ENCODE measurements around the gene NLRC5. TPM values are rescaled to one million over a fixed set of nuclear protein-coding genes. Genes with fewer than 3 reads are reported as not detected.
"Not testable (repeated sequence)": the region's sequence is repeated elsewhere in the genome, so short reads cannot be mapped to it uniquely, and the experiment has no call there.

Gene NLRC5
- total RNA-seq, 2 experiments from 2014 or later, result 199 to 305 TPM

DNA sequence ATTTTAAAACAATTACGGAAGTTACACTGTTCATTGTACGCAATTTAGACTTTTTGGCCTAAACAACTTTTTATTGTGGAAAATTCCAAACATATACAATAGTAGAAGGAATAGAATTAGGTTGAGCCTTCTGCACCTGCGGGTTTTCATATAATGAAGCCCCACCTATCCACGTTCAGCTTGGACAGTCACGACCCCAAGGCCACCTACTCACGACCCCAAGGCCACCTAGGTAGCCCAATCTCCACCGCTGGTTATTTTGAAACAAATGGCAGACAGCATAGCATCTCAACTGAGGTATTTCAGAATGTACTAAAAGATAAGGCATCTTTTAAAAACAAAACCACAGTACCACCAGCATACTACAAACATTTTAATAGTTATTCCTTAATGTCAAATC is 631 bp downstream of the NLRC5 start:
- peak overlapping the region; percentile 11; the same call in 1 of the 2 replicates for H2AFZ ChIP-seq (ENCODE audit: low read length)
- peaks cover 92% of the 10 kb centered on the region for H3K79me2 ChIP-seq (ENCODE audit: insufficient read depth, low read depth, low read length)
- H3K4me2 ChIP-seq (ENCODE audit: low read length), result peak overlapping the region; percentile 89
- intact Hi-C loops (cut with micrococcal nuclease; ENCODE audit: unreplicated experiment), result loop anchor here (1.0 kb wide), 4 partner anchors 13 to 52 kb away; no protein-coding TSS in a partner anchor
- no peak for TF ChIP-seq EZH2phosphoT487 (IDR thresholded peaks at IDR 0.05; ENCODE audit: borderline replicate concordance, low read depth, low read length)
- TF ChIP-seq, protein P1, sequence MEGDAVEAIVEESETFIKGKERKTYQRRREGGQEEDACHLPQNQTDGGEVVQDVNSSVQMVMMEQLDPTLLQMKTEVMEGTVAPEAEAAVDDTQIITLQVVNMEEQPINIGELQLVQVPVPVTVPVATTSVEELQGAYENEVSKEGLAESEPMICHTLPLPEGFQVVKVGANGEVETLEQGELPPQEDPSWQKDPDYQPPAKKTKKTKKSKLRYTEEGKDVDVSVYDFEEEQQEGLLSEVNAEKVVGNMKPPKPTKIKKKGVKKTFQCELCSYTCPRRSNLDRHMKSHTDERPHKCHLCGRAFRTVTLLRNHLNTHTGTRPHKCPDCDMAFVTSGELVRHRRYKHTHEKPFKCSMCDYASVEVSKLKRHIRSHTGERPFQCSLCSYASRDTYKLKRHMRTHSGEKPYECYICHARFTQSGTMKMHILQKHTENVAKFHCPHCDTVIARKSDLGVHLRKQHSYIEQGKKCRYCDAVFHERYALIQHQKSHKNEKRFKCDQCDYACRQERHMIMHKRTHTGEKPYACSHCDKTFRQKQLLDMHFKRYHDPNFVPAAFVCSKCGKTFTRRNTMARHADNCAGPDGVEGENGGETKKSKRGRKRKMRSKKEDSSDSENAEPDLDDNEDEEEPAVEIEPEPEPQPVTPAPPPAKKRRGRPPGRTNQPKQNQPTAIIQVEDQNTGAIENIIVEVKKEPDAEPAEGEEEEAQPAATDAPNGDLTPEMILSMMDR (conservative IDR thresholded peaks at IDR 0.05; ENCODE audit: low read length), result no peak
- DNase-seq (ENCODE audit: low spot score), result no peak
- H3K9me2 ChIP-seq (ENCODE audit: insufficient read depth, low read length), result no peaks in the 10 kb centered on the region
- H3K27ac ChIP-seq (ENCODE audit: low read depth, low read length, poor library complexity, severe bottlenecking), result peak overlapping the region; percentile 80
- BruUV-seq (replicated peaks), result no TSS peak
- ChIA-PET POLR2A (interaction anchor here (0.9 to 4.8 kb wide), 9 partner anchors 12 to 70 kb away, joined by 3 to 42 read pairs (median 7); no protein-coding TSS in a partner anchor), CTCF (ENCODE audit: unreplicated experiment) (interaction anchor here (0.6 to 1.2 kb wide), 2 partner anchors 48 to 54 kb away, joined by 3 to 4 read pairs; no protein-coding TSS in a partner anchor)
- peaks cover 79% of the 10 kb centered on the region for H3K4me1 ChIP-seq (ENCODE audit: insufficient read depth, low read length, poor library complexity, severe bottlenecking)
- peaks cover 36% of the 10 kb centered on the region for H3K36me3 ChIP-seq (ENCODE audit: insufficient read depth, low read length)
- H3K4me3 ChIP-seq (ENCODE audit: low read depth, low read length, poor library complexity, severe bottlenecking), result peak overlapping the region; percentile 80
- no peaks in the 10 kb centered on the region for H4K20me1 ChIP-seq (ENCODE audit: insufficient read depth, low read length)
- H3K9me3 ChIP-seq (ENCODE audit: low read length), result no peaks in the 10 kb centered on the region

DNA sequence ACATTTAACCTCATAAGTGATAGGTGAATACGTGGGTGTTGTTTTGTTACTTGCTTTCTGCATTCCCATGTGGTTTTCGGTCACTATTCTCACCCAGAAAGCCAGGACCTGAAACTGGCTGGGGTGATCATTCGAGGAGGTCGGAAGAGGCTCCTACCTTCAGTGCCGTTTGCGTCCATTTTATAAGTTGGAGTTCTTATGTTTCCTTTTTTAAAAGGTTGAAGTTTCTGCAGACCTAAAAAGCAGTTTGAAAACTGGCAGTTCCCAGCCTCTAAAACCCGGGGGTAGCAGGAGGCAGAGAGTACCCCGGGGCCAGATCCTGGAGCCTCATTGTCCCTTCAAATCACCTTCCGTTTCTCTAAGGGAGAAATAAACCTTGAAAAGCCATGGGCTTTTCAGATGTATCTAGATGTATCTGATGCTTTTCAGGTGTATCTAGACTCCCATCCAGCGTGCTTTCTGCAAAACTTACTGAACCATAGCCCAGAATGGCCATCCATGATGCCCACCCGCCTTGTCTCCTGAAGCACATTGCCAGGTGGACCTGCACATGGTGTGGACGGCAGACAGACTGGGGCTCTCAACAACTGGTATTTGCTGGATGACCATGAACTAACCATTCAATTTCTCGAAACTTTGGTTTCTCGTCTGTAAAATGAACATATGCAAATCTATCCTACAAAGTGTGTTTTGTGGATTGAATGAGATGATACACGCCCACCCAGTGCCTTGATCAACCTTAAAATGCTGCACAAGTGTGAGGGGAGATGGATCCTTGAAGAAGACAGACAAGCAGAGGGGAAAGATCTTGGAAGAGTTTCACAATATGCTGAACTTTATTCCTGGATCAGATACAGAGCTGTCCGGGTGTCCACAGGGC is 1.3 kb downstream of the NLRC5 start:
- TF ChIP-seq EZH2phosphoT487 (IDR thresholded peaks at IDR 0.05; ENCODE audit: borderline replicate concordance, low read depth, low read length), result no peak
- TF ChIP-seq, protein P1 (conservative IDR thresholded peaks at IDR 0.05; ENCODE audit: low read length), result no peak
- Histone ChIP-seq H3K9me3 (ENCODE audit: low read length) (no peaks in the 10 kb centered on the region), H3K36me3 (ENCODE audit: insufficient read depth, low read length) (peaks cover 43% of the 10 kb centered on the region), H4K20me1 (ENCODE audit: insufficient read depth, low read length) (no peaks in the 10 kb centered on the region), H3K79me2 (ENCODE audit: insufficient read depth, low read depth, low read length) (peaks cover 97% of the 10 kb centered on the region), H3K4me2 (ENCODE audit: low read length) (peak overlapping the region; percentile 89), H3K9me2 (ENCODE audit: insufficient read depth, low read length) (no peaks in the 10 kb centered on the region), H3K4me1 (ENCODE audit: insufficient read depth, low read length, poor library complexity, severe bottlenecking) (peaks cover 78% of the 10 kb centered on the region), H2AFZ (ENCODE audit: low read length) (peak overlapping the region; percentile 11; the same call in 1 of the 2 replicates), H3K27ac (ENCODE audit: low read depth, low read length, poor library complexity, severe bottlenecking) (peak overlapping the region; percentile 80), H3K4me3 (ENCODE audit: low read depth, low read length, poor library complexity, severe bottlenecking) (peak overlapping the region; percentile 80)
- intact Hi-C loops (cut with micrococcal nuclease; ENCODE audit: unreplicated experiment), result no loop called here
- CTCF ChIA-PET (ENCODE audit: unreplicated experiment), result no interaction called here
- POLR2A ChIA-PET, result interaction anchor here (0.6 to 4.8 kb wide), 8 partner anchors 17 to 176 kb away, joined by 3 to 42 read pairs (median 4); no protein-coding TSS in a partner anchor
- DNase-seq (ENCODE audit: low spot score), result no peak
- BruUV-seq (replicated peaks), result no TSS peak

DNA sequence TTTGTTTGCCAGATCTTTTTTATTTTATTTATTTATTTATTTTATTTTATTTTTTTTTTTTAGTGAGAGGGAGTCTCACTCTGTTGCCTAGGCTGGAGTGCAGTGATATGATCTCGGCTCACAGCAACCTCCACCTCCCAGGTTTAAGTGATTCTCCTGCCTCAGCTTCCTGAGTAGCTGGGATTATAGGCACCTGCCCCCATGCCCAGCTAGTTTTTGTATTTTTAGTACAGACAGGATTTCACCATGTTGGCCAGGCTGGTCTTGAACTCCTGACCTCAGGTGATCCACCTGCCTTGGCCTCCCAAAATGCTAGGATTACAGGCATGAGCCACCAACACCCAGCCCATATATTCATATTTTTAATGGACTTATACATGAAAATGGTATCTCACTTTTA is 3.1 kb downstream of the NLRC5 start:
- intact Hi-C loops (cut with micrococcal nuclease; ENCODE audit: unreplicated experiment); BruUV-seq (replicated peaks); H3K4me3 ChIP-seq (ENCODE audit: low read depth, low read length, poor library complexity, severe bottlenecking); H2AFZ ChIP-seq (ENCODE audit: low read length); H4K20me1 ChIP-seq (ENCODE audit: insufficient read depth, low read length); H3K9me3 ChIP-seq (ENCODE audit: low read length); CTCF ChIA-PET (ENCODE audit: unreplicated experiment); H3K27ac ChIP-seq (ENCODE audit: low read depth, low read length, poor library complexity, severe bottlenecking); H3K9me2 ChIP-seq (ENCODE audit: insufficient read depth, low read length); DNase-seq (ENCODE audit: low spot score): not testable (repeated sequence)
- POLR2A ChIA-PET, result interaction anchor here (0.9 to 1.4 kb wide), 3 partner anchors 20 to 49 kb away, joined by 3 to 6 read pairs (median 4); no protein-coding TSS in a partner anchor
- Histone ChIP-seq H3K36me3 (ENCODE audit: insufficient read depth, low read length) (peaks cover 49% of the 10 kb centered on the region), H3K4me2 (ENCODE audit: low read length) (peak overlapping the region; percentile 89; the same call in 1 of the 2 replicates), H3K79me2 (ENCODE audit: insufficient read depth, low read depth, low read length) (peaks cover 98% of the 10 kb centered on the region), H3K4me1 (ENCODE audit: insufficient read depth, low read length, poor library complexity, severe bottlenecking) (peaks cover 60% of the 10 kb centered on the region)
